ENCODE data around the gene MLN.

GRCh38 chr6:33850296-33850695 lies 46.5 kb upstream of the MLN start:
- TF ChIP-seq CTCF (conservative IDR thresholded peaks at IDR 0.05) (no peak), ZFX (IDR thresholded peaks at IDR 0.05) (no peak)
